Endothelial cell of umbilical vein (primary cell): ENCODE data around the gene OR10Z1. TPM values are rescaled to one million over a fixed set of nuclear protein-coding genes. Genes with fewer than 3 reads are reported as not detected.

Experiments
- BruUV-seq: library from RNA; stranded (reverse); fragments of 400-500 nt; replicated peaks from 2 replicates; lab custom pipeline; 2021; lab: Mats Ljungman, UMichigan
- CTCF ChIA-PET: fragments of 300-600, 350-600 bp; sonication (Branson Sonifier 250); formaldehyde crosslinking; loops from one replicate; lab custom pipeline; 2021; ENCODE audit warnings: antibody characterized with exemption, inconsistent platforms; lab: Charles Lee
- POLR2A ChIA-PET: fragments of 300-600, 350-600 bp; sonication (Branson Sonifier 250); formaldehyde crosslinking; loops from one replicate; lab custom pipeline; 2021; ENCODE audit warnings: antibody characterized with exemption, inconsistent platforms; lab: Charles Lee
- DNase-seq: peaks from one replicate; pipeline ENCODE4 v3.0.0-alpha.2; 2011; ENCODE audit warnings: low read depth, low spot score
- FAIRE-seq: peaks from 2 replicates; lab custom pipeline; 2011; peaks lifted over from hg19 to GRCh38; lab: Jason Lieb, UNC
- H2AFZ ChIP-seq: 2 replicates; pipeline ENCODE4 v1.6.0; 2012; ENCODE audit warnings: low read depth, low read length, control low read depth, inconsistent platforms
- H3K27ac ChIP-seq: 2 replicates; pipeline ENCODE4 v1.5.1; 2011; ENCODE audit warnings: low read depth, mild to moderate bottlenecking, control low read depth, low read length, moderate library complexity; ENCODE audit not compliant: insufficient read depth
- H3K27me3 ChIP-seq, 2 experiments: 2 replicates each; pipeline versions ENCODE4 v1.6.0 to v1.6.1; 2011; ENCODE audit warnings: low read length in 2 of 2, mixed read lengths in 1 of 2; ENCODE audit not compliant: control insufficient read depth in 2 of 2, insufficient read depth in 2 of 2
- H3K36me3 ChIP-seq, 2 experiments: 2 replicates in 1 of 2; 3 replicates in 1 of 2; pipeline ENCODE4 v1.5.1; 2011; ENCODE audit warnings: low read length in 2 of 2, mild to moderate bottlenecking in 1 of 2, moderate library complexity in 1 of 2; ENCODE audit not compliant: control insufficient read depth in 2 of 2, insufficient read depth in 2 of 2; ENCODE audit errors: extremely low read depth in 1 of 2
- H3K4me1 ChIP-seq: 3 replicates; pipeline ENCODE4 v1.5.1; 2011; ENCODE audit warnings: mild to moderate bottlenecking, low read length; ENCODE audit not compliant: control insufficient read depth, insufficient read depth; ENCODE audit errors: extremely low read depth
- H3K4me2 ChIP-seq: 2 replicates; pipeline ENCODE4 v1.6.1; 2011; ENCODE audit warnings: low read length, control low read depth, mixed read lengths; ENCODE audit not compliant: insufficient read depth
- H3K4me3 ChIP-seq, 3 experiments: fragments of 200-600 bp in 1 of 3; sonication (generic), shearing (Covaris generic) in 1 of 3; replicated peaks in 1 of 3; 2 replicates each; pipeline ENCODE4 v1.5.1; 2011 to 2016; ENCODE audit warnings: control low read depth in 3 of 3, low read length in 3 of 3, mild to moderate bottlenecking in 2 of 3, inconsistent platforms in 1 of 3, low read depth in 1 of 3, moderate library complexity in 1 of 3; ENCODE audit not compliant: insufficient read depth in 1 of 3
- H3K79me2 ChIP-seq: 2 replicates; pipeline ENCODE4 v1.6.0; 2012; ENCODE audit warnings: low read length, inconsistent platforms; ENCODE audit not compliant: control insufficient read depth, insufficient read depth
- H3K9ac ChIP-seq: replicated peaks from 2 replicates; pipeline ENCODE3; 2011; ENCODE audit warnings: low read length, control low read depth; ENCODE audit not compliant: insufficient read depth; ENCODE audit errors: extremely low read depth
- H3K9me1 ChIP-seq: replicated peaks from 3 replicates; pipeline ENCODE4 v1.6.0; 2011; ENCODE audit warnings: mild to moderate bottlenecking, low read length; ENCODE audit not compliant: control insufficient read depth, insufficient read depth; ENCODE audit errors: extremely low read depth
- H3K9me3 ChIP-seq: replicated peaks from 2 replicates; pipeline ENCODE4 v1.5.1; 2012; ENCODE audit warnings: low read length, inconsistent platforms; ENCODE audit not compliant: control insufficient read depth, insufficient read depth
- H4K20me1 ChIP-seq: replicated peaks from 2 replicates; pipeline ENCODE3; 2011; ENCODE audit warnings: mild to moderate bottlenecking, low read length; ENCODE audit not compliant: control insufficient read depth, insufficient read depth; ENCODE audit errors: extremely low read depth
- FOS ChIP-seq: IDR thresholded peaks from 2 replicates; pipeline ENCODE4 v1.6.1; 2011; ENCODE audit warnings: mild to moderate bottlenecking, low read length, moderate library complexity, borderline replicate concordance; ENCODE audit not compliant: insufficient read depth
- GATA2 ChIP-seq: IDR thresholded peaks from 2 replicates; pipeline ENCODE4 v1.7.0; 2011; ENCODE audit warnings: low read depth, mild to moderate bottlenecking, moderate library complexity, mixed read lengths, low read length; ENCODE audit not compliant: insufficient read length, insufficient read depth
- JUN ChIP-seq: IDR thresholded peaks from 2 replicates; pipeline ENCODE4 v1.6.1; 2011; ENCODE audit warnings: borderline replicate concordance, low read depth; ENCODE audit not compliant: insufficient read length, insufficient read depth
- MYC ChIP-seq: IDR thresholded peaks from one replicate; pipeline ENCODE4 v1.6.1; 2011; ENCODE audit warnings: mild to moderate bottlenecking, low read depth, low read length
- POLR2A ChIP-seq: IDR thresholded peaks from 2 replicates; pipeline ENCODE4 v1.6.1; 2012; ENCODE audit warnings: low read depth, mild to moderate bottlenecking, control low read depth, low read length
- POLR2AphosphoS5 ChIP-seq: IDR thresholded peaks from 2 replicates; pipeline ENCODE4 v1.6.1; 2012; ENCODE audit warnings: low read depth, mild to moderate bottlenecking, control low read depth, low read length, moderate library complexity; ENCODE audit not compliant: insufficient read depth
- dilution Hi-C: fragments of 300-500 bp; cut with MboI; formaldehyde crosslinking; loops from one replicate; pipeline ENCODE4 v1.15.0; 2019; ENCODE audit warnings: low sequenced_read_pairs; ENCODE audit not compliant: extremely low pct_ligation_motif_present
- intact Hi-C: fragments of 100-400 bp; cut with micrococcal nuclease; formaldehyde crosslinking; loops from one replicate; pipeline ENCODE4 v1.10.0; 2022
- polyA plus RNA-seq, 4 experiments: library from polyadenylated mRNA; depleted of rRNA in 3 of 4; stranded (reverse) in 3 of 4; unstranded in 1 of 4; fragments of >200 nt; gene quantifications; 2 replicates each; pipeline versions ENCODE4 v1.2.1 to v1.2.3, GENCODE V29; 2011 to 2012; ENCODE audit warnings: missing spikeins in 1 of 4
- total RNA-seq: library from RNA; stranded (reverse); gene quantifications from 2 replicates; pipeline ENCODE4 v1.2.3, GENCODE V29; 2021
- TF ChIP-seq, protein P1 (sequence below), 2 donors: IDR thresholded peaks; 1 replicate in 1 of 2; 2 replicates in 1 of 2; pipeline ENCODE4 v1.5.1; 2011; ENCODE audit warnings: low read length in 2 of 2, mild to moderate bottlenecking in 2 of 2, moderate library complexity in 2 of 2, control low read depth in 1 of 2, inconsistent platforms in 1 of 2, low read depth in 1 of 2; ENCODE audit not compliant: insufficient read depth in 1 of 2; ENCODE audit errors: extremely low read depth in 1 of 2

The OR10Z1 gene
- total and polyA plus RNA-seq, 2 donors (not counting 3 experiments of a cell fraction or from before 2014, with no cell fraction given), result not detected

DNA sequence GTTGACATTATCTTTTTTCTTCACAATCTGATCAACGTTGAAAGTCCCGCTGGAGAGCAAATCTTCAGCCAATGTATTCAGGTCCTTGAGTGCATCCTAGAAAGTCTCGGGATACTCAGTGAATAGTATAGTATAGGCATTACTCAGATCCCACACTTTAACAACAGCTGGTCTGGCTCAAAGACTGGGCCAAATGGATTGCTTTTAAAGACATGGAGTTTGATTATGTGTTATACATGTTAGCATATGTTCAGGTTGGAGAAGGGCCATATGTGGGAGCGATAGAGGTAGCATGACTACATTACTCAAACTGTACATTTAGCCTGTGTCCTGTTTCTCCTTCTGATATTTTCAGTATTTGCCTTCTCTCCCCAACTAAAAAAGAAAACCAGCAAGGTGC, 33.1 kb downstream of the OR10Z1 start:
- intact Hi-C loops, result no loop called here
- H3K27ac ChIP-seq, result no peak overlapping the region
- POLR2A ChIA-PET, result no interaction called here
- BruUV-seq, result no TSS peak
- no peak overlapping the region for H3K4me3 ChIP-seq
- no peaks in the 10 kb centered on the region for H3K9me3 ChIP-seq
- no peaks in the 10 kb centered on the region for H3K9me1 ChIP-seq
- CTCF ChIA-PET, result no interaction called here
- no peak for DNase-seq
- no peak overlapping the region for H2AFZ ChIP-seq
- no peak for TF ChIP-seq GATA2
- no peak for TF ChIP-seq POLR2AphosphoS5
- TF ChIP-seq FOS, result no peak
- TF ChIP-seq JUN, result no peak
- TF ChIP-seq, protein P1, sequence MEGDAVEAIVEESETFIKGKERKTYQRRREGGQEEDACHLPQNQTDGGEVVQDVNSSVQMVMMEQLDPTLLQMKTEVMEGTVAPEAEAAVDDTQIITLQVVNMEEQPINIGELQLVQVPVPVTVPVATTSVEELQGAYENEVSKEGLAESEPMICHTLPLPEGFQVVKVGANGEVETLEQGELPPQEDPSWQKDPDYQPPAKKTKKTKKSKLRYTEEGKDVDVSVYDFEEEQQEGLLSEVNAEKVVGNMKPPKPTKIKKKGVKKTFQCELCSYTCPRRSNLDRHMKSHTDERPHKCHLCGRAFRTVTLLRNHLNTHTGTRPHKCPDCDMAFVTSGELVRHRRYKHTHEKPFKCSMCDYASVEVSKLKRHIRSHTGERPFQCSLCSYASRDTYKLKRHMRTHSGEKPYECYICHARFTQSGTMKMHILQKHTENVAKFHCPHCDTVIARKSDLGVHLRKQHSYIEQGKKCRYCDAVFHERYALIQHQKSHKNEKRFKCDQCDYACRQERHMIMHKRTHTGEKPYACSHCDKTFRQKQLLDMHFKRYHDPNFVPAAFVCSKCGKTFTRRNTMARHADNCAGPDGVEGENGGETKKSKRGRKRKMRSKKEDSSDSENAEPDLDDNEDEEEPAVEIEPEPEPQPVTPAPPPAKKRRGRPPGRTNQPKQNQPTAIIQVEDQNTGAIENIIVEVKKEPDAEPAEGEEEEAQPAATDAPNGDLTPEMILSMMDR (IDR thresholded peaks at IDR 0.05; ENCODE audit: extremely low read depth in 1 of 2, insufficient read depth in 1 of 2, low read depth in 1 of 2, low read length in 2 of 2), result no peak
- TF ChIP-seq MYC, result no peak
- H3K79me2 ChIP-seq, result no peaks in the 10 kb centered on the region
- no peaks in the 10 kb centered on the region for H4K20me1 ChIP-seq
- H3K4me1 ChIP-seq, result no peaks in the 10 kb centered on the region
- dilution Hi-C loops, result no loop called here
- H3K27me3 ChIP-seq, result no peaks in the 10 kb centered on the region
- FAIRE-seq, result no peak
- no peak overlapping the region for H3K4me2 ChIP-seq
- no peak overlapping the region for H3K9ac ChIP-seq
- no peaks in the 10 kb centered on the region for H3K36me3 ChIP-seq

DNA sequence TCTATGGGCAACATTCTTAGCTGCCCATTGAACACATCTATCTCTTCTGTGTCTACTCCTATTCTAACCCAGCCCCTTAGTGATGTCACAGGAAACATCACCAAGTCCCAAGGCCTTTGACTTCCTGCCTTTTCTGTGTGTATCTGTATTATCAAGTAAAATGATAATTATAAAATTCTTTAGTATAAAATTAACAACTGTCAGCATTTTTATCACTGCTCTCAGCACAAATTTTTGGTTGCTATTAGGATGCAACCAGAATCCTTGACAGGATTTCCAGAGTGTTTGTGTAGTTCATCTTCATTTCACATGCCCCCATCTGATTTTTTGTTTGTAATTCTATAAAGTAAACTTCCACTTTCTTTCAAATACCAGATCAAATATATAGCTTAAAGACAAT, 33.8 kb downstream of the OR10Z1 start:
- TF ChIP-seq POLR2AphosphoS5, result no peak
- TF ChIP-seq POLR2A, result no peak
- H3K4me1 ChIP-seq, result no peaks in the 10 kb centered on the region
- H3K9me3 ChIP-seq, result no peaks in the 10 kb centered on the region
- BruUV-seq, result no TSS peak
- no peak overlapping the region for H2AFZ ChIP-seq
- no peak overlapping the region for H3K9ac ChIP-seq
- H3K9me1 ChIP-seq, result no peaks in the 10 kb centered on the region
- intact Hi-C loops (no loop called here), dilution Hi-C loops (no loop called here)
- no peaks in the 10 kb centered on the region for H3K79me2 ChIP-seq
- no peaks in the 10 kb centered on the region for H4K20me1 ChIP-seq
- DNase-seq (no peak), FAIRE-seq (no peak)
- CTCF ChIA-PET, result no interaction called here
- H3K4me3 ChIP-seq, result no peak overlapping the region
- no peak overlapping the region for H3K27ac ChIP-seq
- H3K27me3 ChIP-seq, result no peaks in the 10 kb centered on the region
- no peak overlapping the region for H3K4me2 ChIP-seq
- H3K36me3 ChIP-seq, result no peaks in the 10 kb centered on the region
- POLR2A ChIA-PET, result no interaction called here
